Glutamatergic neuron (in vitro differentiated cells): ENCODE results near the gene RBPMS2. TPM values are rescaled to one million over a fixed set of nuclear protein-coding genes. Genes with fewer than 3 reads are reported as not detected.

ENCODE experiments used
- DNase-seq: peaks from one replicate; pipeline ENCODE4 v3.0.0; 2022
- H3K27ac Mint-ChIP-seq: one replicate; pipeline ENCODE4 v1.8.0; 2020; ENCODE audit warnings: mild to moderate bottlenecking, mixed read lengths, inconsistent platforms; ENCODE audit not compliant: unreplicated experiment
- H3K27me3 Mint-ChIP-seq: one replicate; pipeline ENCODE4 v1.8.0; 2020; ENCODE audit warnings: mild to moderate bottlenecking, moderate library complexity, mixed read lengths, inconsistent platforms; ENCODE audit not compliant: unreplicated experiment
- H3K36me3 Mint-ChIP-seq: one replicate; pipeline ENCODE4 v1.8.0; 2020; ENCODE audit warnings: mild to moderate bottlenecking, mixed read lengths, inconsistent platforms; ENCODE audit not compliant: unreplicated experiment
- H3K4me1 Mint-ChIP-seq: one replicate; pipeline ENCODE4 v1.8.0; 2020; ENCODE audit warnings: mild to moderate bottlenecking, low read depth, mixed read lengths, inconsistent platforms; ENCODE audit not compliant: unreplicated experiment
- H3K4me3 Mint-ChIP-seq: one replicate; pipeline ENCODE4 v1.8.0; 2020; ENCODE audit warnings: mild to moderate bottlenecking, mixed read lengths, inconsistent platforms; ENCODE audit not compliant: unreplicated experiment
- H3K9me3 Mint-ChIP-seq: one replicate; pipeline ENCODE4 v1.8.0; 2020; ENCODE audit warnings: mild to moderate bottlenecking, moderate library complexity, mixed read lengths, inconsistent platforms; ENCODE audit not compliant: unreplicated experiment
- total RNA-seq: library from RNA; stranded (reverse); fragmentation: NEBNext Ultra II Directional; extraction: Animal tissue kit (Norgen Biotek cat#: 25700); gene quantifications from one replicate; pipeline ENCODE4 v1.2.1, GENCODE V29; 2021; ENCODE audit not compliant: unreplicated experiment
- TF ChIP-seq, protein P1 (sequence below): fragments of 200-600 bp; sonication (generic); IDR thresholded peaks from one replicate; pipeline ENCODE4 v1.5.0; 2021; ENCODE audit not compliant: partially characterized antibody, unreplicated experiment

Gene RBPMS2
- total RNA-seq, 1 donor from 2014 or later, result 2.0 TPM

DNA sequence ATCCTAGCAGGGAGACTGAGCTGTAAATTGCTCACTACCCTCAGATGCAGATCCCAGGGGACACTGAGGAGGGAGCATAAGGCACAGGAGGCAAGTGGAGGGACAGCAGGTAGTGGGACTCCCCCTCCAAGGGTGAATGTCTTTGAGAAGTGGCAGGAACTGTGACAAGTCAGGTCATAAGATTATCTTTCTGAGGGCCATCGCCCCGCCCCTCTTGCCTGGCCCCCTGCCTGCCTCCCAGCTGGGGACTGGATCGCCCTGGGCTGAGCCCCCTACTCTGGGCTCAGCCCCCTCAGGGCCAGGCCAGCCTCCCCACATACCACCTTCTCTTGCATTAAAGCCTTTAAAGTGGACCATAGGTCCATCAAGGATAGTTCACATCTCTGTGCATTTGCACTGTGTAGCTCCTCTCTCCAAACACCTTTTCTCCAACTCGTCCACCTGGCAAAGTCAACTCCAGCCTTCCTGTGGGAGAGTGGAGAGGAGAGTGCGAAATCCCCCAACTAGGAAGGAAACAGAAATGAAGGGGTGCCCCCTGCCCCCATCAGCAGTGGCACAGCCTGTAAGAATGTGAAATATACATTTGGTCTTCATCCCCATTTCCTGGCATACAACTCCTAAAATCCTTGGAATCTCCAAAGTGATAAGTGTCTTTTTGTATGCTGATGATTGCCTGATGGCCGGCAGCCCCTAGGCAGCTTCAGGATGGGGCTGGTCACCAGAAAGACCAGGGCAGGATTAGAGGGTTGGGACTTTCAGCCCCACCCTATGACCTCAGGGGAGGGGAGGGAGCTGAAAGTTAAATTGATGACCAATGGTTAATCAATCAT is 35.3 kb upstream of the RBPMS2 start:
- TF ChIP-seq, protein P1, sequence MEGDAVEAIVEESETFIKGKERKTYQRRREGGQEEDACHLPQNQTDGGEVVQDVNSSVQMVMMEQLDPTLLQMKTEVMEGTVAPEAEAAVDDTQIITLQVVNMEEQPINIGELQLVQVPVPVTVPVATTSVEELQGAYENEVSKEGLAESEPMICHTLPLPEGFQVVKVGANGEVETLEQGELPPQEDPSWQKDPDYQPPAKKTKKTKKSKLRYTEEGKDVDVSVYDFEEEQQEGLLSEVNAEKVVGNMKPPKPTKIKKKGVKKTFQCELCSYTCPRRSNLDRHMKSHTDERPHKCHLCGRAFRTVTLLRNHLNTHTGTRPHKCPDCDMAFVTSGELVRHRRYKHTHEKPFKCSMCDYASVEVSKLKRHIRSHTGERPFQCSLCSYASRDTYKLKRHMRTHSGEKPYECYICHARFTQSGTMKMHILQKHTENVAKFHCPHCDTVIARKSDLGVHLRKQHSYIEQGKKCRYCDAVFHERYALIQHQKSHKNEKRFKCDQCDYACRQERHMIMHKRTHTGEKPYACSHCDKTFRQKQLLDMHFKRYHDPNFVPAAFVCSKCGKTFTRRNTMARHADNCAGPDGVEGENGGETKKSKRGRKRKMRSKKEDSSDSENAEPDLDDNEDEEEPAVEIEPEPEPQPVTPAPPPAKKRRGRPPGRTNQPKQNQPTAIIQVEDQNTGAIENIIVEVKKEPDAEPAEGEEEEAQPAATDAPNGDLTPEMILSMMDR, result no peak
- Mint-ChIP-seq H3K9me3 (peaks cover 1% of the 10 kb centered on the region), H3K4me3 (peak overlapping the region; percentile 63), H3K27ac (peak overlapping the region; percentile 76), H3K4me1 (peaks cover 28% of the 10 kb centered on the region), H3K36me3 (no peaks in the 10 kb centered on the region), H3K27me3 (peaks cover 6% of the 10 kb centered on the region)
- DNase-seq, result no peak

DNA sequence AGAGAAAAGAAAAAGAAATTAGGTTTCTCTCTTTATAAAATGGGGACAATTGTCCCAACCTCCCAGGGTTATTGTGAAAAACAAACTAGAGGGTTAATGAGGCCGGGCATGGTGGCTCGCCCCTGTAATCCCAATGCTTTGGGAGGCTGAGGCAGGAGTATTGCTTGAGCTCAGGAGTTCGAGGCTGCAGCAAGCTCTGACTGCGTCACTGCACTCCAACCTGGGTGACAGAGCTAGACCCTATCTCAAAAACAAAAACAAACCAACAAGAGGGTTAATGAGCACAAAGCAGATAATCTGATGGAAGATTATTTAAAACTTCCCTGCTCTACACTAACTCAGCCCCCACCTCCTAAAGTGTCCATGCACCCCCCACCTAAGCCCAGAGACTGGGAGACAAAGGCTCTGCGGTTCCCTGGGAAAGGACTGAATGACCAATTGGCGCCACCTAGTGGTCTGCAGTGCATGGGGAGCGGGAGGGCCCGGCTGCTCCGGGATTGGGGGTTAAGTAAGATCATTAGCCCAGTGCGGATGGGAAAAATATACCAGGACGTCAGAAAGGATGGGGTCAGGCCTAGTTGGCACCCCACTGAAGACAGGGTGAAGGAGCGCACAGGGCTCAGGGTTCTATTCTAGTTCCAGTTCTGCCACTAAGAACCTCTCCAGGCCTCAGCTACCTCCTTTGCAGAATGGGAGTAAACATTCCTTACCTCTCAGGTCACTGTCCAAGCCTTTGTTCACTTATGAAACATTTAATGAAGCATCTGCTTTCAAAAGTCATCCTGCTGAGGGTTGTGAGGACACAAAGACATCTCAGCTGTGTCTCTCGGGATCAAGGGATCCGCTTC is 34.5 kb upstream of the RBPMS2 start:
- Mint-ChIP-seq H3K4me1 (peaks cover 28% of the 10 kb centered on the region), H3K4me3 (peak overlapping the region; percentile 64), H3K27ac (peak overlapping the region; percentile 76), H3K9me3 (peaks cover 1% of the 10 kb centered on the region), H3K36me3 (no peaks in the 10 kb centered on the region), H3K27me3 (peaks cover 6% of the 10 kb centered on the region)
- TF ChIP-seq, protein P1, result peak; percentile 87
- peak; percentile 88 for DNase-seq

DNA sequence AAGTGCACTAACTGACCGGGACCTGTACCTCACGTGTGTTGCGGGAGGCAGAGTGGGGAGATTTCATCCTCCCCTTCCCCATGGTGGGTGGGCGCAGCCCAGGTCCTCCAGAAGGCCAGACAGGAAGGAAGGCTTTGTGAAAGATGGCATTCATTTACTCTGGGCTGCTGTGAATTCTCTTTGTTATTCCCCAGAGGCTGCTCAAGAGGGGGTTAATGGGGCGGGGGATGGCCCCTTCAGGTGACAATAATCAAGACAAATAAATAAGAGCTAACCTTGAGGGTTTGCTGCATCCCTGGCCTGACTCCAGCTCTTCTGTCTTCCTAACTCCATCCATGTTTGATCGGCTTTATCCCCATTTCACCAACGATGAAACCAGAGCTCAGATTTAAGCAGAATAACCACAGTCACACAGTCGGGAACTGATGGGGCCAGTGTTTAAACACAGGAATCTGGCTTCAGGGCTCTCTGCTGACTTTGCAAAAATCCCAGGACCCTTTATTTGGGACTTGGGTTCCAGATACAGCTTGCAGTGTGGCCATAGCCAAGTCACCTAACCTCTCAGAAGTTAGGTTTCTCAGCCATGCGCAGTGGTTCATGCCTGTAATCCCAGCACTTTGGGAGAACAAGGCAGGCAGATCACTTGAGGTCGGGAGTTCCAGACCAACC is 33.5 kb upstream of the RBPMS2 start:
- TF ChIP-seq, protein P1, result no peak
- H3K27ac Mint-ChIP-seq, result no peak overlapping the region
- no peak for DNase-seq
- peaks cover 10% of the 10 kb centered on the region for H3K27me3 Mint-ChIP-seq
- H3K9me3 Mint-ChIP-seq, result peaks cover 4% of the 10 kb centered on the region
- H3K36me3 Mint-ChIP-seq, result no peaks in the 10 kb centered on the region
- H3K4me3 Mint-ChIP-seq, result no peak overlapping the region
- peaks cover 28% of the 10 kb centered on the region for H3K4me1 Mint-ChIP-seq

DNA sequence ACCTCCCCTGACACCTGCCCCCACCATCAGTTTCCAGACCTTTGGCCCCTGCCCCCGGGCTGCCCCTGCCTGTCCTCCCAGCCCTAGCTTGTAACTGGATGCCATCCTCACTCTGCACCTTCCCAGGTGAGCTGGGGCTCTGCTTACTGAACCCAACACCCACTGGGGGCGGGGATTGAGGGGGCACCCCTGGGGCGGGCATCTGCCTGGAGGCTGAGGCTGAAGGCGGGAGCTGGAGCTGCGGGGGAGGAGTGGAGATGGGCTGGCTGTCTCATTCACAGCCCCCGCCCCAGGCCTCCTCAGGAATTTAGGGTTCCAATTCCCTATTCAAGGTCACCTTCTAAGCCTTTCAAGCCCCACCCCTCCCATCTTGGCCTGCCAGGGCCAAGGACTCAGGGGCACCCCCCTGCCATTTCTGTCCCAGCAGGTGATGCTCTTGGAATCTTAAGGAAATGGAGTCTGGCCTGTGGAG is 32.4 kb upstream of the RBPMS2 start:
- DNase-seq, result no peak
- H3K36me3 Mint-ChIP-seq, result no peaks in the 10 kb centered on the region
- H3K27me3 Mint-ChIP-seq, result peaks cover 10% of the 10 kb centered on the region
- TF ChIP-seq, protein P1, result no peak
- no peak overlapping the region for H3K4me3 Mint-ChIP-seq
- H3K27ac Mint-ChIP-seq, result no peak overlapping the region
- H3K4me1 Mint-ChIP-seq, result peaks cover 23% of the 10 kb centered on the region
- peaks cover 3% of the 10 kb centered on the region for H3K9me3 Mint-ChIP-seq
